HL-60/S4 (cell line): ENCODE measurements around the gene HSPA1B.
"Not testable (repeated sequence)": the region's sequence is repeated elsewhere in the genome, so short reads cannot be mapped to it uniquely, and the experiment has no call there.

Experiments used
- in situ Hi-C: fragments of 300-500 bp; cut with MboI; formaldehyde crosslinking; loops from 2 replicates; pipeline ENCODE4 v1.14.3; 2022; ENCODE audit warnings: low sequenced_read_pairs

Gene HSPA1B

DNA sequence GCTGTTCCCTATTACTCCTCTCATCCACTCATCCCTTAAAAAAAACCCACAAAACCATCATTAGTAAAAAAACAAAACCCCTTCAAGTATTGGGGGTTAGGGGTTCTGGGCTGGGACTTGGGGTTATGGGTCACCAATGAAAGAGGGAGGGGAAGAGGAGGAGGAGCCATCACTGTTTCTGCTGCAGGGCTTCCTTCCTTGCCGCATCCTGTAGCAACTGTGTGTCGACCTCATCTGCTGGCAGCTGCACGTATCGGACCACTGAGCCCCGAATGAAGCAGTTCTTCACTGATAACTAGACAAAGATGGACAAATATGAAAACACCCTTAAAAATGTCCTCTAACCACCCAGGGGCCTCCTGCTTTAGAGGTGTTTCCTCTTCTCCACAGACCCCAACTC is 29.9 kb upstream of the HSPA1B start:
- in situ Hi-C loops, result no loop called here

DNA sequence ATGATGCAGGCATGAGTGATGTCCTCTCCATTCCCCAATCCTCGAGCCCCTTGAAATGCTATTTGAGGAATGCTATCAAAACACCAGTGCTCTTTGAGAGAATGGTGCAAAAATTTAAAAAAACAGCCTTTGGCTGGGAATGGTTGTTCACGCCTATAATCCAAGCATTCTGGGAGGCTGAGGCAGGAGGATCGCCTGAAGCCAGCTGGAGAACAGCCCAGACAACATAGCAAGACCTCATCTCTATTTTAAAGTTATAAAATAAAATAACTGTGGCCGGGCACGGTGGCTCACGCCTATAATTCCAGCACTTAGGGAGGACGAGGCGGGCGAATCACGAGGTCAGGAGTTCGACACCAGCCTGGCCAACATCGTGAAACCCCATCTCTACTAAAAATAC is 27.8 kb upstream of the HSPA1B start:
- in situ Hi-C loops, result no loop called here

DNA sequence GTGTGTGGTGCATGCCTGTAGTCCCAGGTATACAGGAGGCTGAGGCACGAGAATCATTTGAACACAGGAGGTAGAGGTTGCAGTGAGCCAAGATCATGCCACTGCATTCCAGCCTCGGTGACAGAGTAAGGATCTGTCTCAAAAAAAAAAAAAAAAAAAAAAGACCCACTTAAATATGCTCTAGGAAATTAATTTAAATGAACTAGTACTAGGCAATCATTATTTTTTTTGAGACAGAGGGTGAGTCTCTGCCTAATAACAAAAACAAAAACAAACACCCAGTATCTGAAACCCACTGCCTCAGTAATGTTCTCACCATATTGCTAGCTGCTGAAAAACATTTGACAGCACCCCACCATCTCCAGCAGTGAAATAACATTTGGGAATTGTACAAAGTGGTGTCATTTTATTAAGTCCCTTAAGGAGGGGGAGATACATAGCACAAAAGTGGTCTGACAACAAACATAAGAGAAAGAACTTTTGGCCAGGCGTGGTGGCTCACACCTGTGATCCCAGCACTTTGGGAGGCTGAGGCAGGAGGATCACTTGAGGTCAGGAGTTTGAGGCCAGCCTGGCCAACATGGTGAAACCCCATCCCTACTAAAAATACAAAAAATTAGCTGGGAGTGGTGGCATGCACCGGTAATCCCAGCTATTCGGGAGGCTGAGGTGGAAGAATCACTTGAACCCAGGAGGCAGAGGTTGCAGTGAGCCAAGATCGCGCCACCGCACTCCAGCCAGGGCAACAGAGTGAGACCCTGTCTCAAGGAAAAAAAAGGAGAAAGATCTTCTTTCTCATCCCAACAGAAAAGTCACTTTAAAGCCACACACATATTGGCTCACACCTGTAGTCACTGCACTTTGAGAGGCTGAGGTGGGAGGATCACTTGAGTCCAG is 26.3 kb upstream of the HSPA1B start:
- in situ Hi-C loops, result not testable (repeated sequence)

DNA sequence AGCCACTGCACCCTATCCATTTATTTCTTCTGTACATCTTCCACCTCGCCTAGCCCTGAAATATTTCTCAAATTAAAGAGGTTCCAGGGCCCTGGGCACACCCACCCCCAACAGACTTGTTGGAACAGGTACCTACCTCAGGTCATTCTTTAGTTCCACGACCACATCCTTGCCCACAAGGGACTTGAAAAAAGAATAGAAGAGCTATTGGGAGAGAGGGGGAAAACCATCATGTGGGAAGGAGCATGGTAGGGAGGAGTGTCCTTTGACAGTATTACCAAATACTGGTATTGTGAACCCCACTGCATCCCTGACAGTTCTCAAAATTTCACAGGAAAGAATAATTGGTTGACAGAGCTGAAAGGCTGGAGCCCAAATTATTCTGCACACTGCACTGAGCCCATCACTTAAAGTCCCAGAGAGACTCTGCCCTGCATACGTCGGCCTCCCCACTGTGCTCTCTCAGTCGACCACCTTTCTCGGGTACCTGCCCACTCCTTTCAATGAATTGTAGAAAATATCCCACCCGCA is 21.5 kb upstream of the HSPA1B start:
- in situ Hi-C loops, result no loop called here

DNA sequence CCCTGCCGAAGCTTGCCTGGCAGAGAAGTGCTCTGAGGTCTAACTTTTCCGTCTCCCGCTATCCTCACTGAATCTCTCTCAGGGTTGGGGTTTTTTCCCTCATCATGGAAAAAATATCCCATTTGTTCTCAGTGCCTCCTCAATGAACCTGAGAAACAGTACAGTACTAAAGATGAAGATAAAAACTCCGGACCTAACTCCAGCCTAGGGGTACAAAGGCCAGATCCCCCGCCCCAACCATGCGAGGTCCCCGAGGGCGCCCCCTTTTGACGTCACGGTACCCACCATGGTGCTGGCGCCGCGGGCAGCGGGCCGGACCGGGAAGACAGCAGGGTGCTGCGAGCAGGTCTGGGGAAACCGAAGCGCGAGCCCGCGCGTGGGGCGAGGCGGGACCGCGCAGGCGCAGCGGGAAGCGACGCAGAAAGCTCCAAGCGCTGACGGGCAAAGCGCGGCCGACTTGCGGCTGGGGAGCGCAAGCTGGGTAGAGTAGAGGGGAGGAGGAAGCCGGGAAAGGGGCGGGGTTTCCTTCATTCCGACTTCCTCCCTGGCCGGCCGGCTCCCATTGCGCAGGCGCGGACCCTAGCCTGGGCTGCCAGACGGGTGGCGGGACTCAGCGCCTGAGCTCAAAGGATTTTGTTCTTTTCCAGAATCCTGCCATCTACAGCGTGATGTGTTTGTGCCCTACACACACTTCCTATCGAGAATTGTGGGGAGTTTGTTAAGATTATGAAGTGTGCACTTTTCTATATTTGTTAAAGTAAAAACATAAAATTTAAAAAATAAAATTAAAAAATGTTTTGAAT is 20.9 kb upstream of the HSPA1B start, which contains the start of gene LSM2:
TSS of gene LSM2 (minus strand) at position 497 of the 803 bp plus-strand sequence. CDS start at position 288, 209 bp downstream.
- in situ Hi-C loops, result no loop called here

DNA sequence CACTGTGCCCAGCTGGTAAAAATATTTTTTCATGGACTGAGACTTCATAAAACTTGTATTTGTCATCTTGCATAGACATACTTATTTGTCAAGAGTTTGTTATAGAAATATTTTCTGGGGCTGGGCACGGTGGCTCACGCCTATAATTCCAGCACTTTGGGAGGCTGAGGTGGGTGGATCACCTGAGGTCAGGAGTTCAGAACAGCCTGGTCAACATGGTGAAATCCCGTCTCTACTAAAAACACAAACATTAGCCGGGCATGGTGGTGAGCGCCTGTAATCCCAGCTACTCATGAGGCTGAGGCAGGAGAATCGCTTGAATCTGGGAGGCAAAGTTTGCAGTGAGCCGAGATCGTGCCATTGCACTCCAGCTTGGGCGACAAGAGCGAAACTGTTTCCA is 18.9 kb upstream of the HSPA1B start:
- in situ Hi-C loops, result not testable (repeated sequence)

DNA sequence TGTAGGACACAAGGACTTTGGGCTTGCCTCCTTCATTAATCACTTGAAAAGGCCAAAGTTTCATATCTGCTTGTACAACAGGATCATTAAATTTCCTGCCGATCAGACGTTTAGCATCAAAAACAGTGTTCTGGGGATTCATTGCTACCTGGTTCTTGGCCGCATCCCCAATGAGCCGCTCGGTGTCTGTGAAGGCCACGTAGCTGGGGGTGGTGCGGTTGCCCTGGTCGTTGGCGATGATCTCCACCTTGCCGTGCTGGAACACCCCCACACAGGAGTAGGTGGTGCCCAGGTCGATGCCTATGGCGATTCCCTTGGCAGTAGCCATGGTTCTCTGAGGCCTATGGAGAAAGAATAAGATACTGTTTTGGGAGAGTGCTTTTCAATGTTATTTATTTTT is 15.9 kb upstream of the HSPA1B start:
- in situ Hi-C loops, result no loop called here

DNA sequence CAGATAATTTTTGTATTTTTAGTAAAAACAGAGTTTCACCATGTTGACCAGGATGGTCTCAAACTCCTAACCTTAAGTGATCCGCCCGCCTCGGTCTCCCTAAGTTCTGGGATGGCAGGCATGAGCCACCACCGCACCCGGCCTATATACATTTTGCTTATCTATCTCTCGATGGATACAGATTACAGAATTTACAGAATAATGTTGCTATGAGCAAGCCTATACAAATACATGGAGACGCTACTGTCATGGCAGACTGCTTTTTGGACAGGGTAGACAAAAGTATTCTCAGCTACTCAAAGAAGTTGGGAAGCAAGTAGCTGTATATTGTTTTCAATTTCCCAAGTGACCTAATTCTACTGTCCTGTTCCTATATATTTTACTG is 14.1 kb upstream of the HSPA1B start:
- in situ Hi-C loops, result no loop called here

DNA sequence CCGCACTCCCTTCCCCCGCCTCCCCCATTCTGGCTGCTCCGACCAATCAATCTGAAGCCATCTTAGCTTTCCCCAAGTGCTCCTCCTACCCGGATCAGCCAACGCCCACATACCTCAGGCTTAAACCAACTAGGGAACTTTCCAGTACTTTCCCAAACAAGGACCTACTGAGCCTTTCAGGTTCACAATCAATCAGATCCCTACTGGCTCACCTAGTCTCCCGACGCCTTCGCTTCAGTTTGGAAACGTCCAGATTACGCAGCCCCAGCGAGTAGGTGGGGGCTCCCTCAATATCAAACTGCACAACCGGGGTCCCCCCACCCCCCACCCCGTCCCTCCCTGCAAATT is 12.9 kb upstream of the HSPA1B start:
- in situ Hi-C loops, result no loop called here

DNA sequence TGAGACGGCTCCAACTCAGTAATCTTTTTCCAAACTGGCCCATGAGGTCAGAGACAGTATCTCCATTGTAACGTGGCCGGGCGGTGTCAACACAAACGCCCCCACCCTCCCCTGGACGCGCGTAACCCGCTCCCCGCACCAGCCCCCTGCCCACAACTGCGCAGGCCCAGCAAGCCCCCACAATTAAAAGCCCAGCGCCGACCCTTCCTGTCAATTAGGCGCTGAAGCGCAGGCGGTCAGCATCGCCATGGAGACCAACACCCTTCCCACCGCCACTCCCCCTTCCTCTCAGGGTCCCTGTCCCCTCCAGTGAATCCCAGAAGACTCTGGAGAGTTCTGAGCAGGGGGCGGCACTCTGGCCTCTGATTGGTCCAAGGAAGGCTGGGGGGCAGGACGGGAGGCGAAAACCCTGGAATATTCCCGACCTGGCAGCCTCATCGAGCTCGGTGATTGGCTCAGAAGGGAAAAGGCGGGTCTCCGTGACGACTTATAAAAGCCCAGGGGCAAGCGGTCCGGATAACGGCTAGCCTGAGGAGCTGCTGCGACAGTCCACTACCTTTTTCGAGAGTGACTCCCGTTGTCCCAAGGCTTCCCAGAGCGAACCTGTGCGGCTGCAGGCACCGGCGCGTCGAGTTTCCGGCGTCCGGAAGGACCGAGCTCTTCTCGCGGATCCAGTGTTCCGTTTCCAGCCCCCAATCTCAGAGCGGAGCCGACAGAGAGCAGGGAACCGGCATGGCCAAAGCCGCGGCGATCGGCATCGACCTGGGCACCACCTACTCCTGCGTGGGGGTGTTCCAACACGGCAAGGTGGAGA is 12.3 kb upstream of the HSPA1B start, which contains the start of the genes HSPA1A and HSPA1L:
TSS of gene HSPA1A (plus strand) at position 519 of the 814 bp plus-strand sequence. CDS start at position 733, 214 bp downstream.
TSS of gene HSPA1L (minus strand) at position 259 of the 814 bp plus-strand sequence. CDS start 3,311 bp downstream, outside the sequence.
- in situ Hi-C loops, result no loop called here

DNA sequence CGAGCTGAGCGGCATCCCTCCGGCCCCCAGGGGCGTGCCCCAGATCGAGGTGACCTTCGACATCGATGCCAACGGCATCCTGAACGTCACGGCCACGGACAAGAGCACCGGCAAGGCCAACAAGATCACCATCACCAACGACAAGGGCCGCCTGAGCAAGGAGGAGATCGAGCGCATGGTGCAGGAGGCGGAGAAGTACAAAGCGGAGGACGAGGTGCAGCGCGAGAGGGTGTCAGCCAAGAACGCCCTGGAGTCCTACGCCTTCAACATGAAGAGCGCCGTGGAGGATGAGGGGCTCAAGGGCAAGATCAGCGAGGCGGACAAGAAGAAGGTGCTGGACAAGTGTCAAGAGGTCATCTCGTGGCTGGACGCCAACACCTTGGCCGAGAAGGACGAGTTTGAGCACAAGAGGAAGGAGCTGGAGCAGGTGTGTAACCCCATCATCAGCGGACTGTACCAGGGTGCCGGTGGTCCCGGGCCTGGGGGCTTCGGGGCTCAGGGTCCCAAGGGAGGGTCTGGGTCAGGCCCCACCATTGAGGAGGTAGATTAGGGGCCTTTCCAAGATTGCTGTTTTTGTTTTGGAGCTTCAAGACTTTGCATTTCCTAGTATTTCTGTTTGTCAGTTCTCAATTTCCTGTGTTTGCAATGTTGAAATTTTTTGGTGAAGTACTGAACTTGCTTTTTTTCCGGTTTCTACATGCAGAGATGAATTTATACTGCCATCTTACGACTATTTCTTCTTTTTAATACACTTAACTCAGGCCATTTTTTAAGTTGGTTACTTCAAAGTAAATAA is 10.2 kb upstream of the HSPA1B start:
- in situ Hi-C loops, result not testable (repeated sequence)

DNA sequence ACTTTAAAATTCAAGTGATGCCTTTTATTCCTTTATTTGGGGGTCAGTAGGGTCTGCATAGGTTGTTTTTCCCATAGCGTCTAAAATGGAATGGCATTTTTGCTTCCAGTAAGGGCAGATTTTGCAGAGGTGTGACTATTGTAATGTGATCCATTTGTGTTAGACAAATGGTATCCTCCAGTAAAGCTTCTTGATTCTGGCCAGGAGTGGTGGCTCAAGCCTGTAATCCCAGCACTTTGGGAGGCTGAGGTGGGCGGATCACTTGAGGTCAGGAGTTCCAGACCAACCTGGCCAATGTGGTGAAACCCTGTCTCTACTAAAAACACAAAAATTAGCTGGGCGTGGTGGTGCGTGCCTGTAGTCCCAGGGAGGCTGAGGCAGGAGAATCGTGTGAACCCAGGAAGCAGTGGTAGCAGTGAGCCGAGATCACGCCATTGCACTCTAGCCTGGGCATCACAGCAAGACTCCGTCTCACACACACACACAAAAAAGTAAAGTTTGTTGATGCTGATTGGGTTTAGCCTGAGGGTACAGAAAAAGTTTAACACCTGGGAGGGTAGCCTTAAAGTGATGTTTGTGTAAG is 9.5 kb upstream of the HSPA1B start:
- in situ Hi-C loops, result not testable (repeated sequence)

DNA sequence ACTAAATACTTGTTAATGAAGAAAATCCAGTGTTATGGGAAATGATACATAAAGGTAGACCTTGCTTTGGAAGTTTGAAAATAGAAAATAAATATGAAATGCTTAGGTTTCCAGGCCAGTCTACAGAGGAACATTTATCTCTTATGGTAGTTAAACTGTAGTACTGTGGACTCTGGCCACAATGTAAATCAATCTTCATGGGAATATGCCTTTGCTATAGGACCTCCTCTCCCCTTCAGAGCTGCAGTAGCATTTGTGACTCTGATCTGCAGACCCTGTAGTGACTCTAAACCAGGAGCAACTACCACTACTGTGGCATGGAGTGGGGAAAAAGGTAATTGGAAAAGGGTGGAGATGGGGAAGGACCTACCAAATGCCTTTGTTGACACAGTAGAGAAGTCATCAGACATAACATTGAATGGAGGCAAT is 7.7 kb upstream of the HSPA1B start:
- in situ Hi-C loops, result no loop called here

DNA sequence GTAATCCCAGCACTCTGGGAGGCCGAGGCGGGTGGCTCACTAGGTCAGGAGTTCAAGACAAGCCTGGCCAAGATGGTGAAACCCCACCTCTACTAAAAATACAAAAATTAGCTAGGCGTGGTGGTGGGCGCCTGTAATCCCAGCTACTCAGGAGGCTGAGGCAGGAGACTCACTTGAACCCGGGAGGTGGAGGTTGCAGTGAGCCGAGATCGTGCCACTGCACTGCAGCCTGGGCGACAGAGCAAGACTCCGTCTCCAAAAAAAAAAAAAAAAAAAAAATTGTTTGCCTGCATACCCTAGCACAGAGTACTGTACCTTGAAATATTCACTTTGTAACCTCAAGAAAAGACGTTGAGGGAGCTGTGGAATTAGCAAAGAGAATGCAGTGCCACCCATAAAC is 7.1 kb upstream of the HSPA1B start:
- in situ Hi-C loops, result not testable (repeated sequence)

DNA sequence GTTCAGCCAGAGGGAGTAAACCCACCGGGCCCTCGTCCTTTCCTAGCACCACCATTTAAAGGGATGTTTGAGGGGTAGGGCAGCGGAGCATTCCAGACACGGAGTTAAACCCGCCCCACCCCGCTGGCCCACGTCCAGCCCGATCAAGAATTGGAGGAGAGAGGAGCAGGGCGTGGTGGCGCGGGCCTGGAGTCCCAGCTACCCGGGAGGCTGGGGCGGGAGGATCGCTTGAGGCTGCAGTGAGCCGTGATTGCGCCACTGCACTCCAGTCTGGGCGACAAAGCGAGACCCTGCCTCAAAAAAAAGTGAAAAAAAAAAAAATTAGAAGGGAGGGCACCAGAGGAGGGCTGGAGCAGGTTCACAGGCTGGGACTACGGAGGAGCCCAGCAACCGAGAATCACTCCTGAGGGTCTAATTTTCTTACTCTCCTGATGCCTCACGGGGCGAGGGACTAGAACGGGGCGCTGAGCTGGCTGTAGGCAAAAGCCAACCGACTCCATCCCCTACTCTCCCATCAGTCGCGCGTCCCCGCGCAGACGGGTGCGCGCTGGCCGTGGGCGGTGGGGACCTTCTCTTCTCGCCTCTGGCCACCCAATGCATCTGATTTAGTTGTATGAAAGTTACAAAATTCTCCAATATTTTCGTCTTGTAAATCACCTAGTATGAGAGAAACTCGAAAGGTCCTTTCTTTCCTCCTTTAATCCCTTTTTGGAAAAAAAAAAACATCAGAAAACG is 6.1 kb upstream of the HSPA1B start:
- in situ Hi-C loops, result no loop called here

DNA sequence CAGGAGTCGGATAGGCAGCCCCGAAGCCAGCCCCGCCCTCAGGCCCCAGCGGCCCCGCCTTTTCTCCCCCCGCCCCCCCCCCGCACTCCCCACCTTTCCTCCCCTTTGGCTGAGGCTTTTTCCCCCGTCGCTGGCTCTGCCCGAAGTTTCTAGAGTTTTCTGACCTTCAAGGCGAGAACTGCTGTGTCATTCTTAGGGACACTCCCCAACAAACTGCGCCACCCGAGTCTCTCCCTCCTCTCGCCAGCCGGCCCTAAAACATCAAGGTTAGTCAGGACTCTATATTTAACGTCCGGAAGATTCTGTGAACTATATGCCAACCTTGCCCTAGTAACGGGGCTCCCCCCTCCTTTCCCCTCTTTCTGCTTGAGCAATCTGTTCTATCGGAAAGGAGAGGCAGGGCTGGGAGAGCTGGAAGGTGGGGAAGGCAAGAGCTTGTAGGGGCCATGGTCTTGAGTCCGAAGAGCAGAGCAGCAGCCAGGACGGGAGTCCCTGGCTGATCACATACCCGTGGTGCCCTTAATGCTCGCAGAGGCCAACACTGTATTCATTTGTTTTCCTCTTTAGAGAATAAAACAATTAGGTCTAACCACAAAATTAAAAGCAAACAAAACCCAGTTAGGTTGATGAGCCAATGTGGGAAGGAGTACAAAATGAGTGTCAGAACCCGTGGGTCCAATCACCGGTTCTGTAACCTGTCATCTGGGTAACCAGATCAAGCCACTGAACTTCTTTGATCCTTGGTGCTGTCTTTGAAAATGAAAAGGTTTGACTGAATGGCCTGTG is 5.3 kb upstream of the HSPA1B start:
- in situ Hi-C loops, result no loop called here

DNA sequence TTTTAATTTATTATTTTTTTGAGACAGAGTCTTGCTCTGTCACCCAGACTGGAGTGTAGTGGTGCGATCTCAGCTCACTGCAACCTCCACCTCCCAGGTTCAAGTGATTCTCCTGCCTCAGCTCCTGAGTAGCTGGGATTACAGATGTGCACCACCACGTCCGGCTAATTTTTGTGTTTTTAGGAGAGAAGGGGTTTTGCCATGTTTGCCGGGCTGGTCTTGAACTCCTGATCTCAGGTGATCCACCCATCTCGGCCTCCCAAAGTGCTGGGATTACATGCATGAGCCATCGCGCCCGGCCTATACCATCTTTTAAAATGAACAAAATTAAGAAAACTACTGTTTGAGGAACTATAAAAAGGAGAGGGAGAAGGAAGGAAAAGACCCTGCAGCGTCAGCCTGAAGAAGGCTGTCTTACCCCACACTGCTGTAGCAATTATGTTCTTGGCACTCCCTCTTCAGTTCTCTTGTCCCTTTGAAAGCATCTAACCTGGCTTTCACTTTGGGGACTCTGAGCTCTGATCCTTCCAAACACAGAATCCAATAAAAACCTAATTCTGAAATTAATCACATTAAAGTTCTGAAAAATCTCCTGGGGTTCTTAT is 3.8 kb upstream of the HSPA1B start:
- in situ Hi-C loops, result not testable (repeated sequence)

DNA sequence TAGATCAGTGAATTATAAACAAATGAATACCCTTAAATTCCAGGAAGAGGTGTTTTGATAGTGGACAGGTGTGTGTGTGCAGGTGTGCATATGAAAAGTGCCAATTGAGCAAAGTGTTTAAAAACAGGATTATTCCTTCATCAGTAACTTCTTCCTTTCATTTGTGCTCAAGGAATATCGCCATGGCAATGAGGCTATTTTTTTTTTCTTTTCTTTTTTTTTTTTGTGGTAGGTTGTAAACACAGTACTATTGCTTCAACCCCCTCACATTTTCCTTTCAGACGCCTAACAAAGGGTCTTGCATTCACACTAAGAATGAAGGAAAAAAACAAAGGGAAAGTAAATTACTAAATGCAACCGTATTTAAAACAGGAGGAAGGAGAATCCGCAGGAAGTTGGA is 2.0 kb upstream of the HSPA1B start:
- in situ Hi-C loops, result no loop called here
